ENCODE measurements around the gene NEU3. TPM values are rescaled to one million over a fixed set of nuclear protein-coding genes. Genes with fewer than 3 reads are reported as not detected.

NEU3 gene
- total RNA-seq, 1 experiment from 2014 or later: 12.5 TPM

DNA sequence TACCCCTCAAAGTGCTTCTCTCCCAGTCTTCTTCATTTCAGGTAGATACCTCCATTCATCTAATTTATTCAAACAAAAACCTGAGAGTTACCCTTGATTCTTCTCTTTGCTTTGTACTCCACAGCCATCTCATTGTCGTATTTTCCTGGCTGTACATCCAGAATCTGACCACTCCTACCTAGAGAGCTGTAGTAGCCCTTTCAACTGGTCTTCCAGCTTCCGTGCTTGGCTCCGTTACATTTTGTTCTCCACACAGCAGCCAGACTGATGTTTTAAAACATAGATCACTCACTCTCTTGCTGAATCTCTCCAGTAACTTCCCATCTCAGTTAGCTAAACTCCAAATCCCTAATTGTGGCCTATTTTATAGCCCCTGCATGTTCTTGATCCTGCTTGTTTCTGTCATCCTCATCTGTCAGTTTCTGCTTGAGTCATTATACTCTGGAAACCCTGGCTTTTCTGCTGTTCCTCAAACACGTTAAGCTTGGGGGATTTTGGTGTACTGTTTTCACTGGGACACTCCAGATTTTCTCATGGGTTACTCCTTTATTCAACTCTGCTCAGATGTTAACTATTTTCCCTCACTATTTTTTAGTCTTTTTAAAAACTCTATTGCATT lies 32.2 kb upstream of the NEU3 start:
- no TSS peak for BruUV-seq (replicated peaks)
- H3K4me1 ChIP-seq (ENCODE audit: control insufficient read depth in 1 of 2, insufficient read depth in 2 of 2, low read length in 2 of 2): no peaks in the 10 kb centered on the region
- CTCF ChIA-PET: no interaction called here
- TF ChIP-seq YY1 (IDR thresholded peaks at IDR 0.05; ENCODE audit: extremely low read depth, insufficient replicate concordance, low read depth, low read length) (no peak), RAD21 (IDR thresholded peaks at IDR 0.05; ENCODE audit: low read depth) (no peak), EZH2phosphoT487 (IDR thresholded peaks at IDR 0.05; ENCODE audit: borderline replicate concordance) (no peak), FOSL1 (IDR thresholded peaks at IDR 0.05; ENCODE audit: low read depth) (no peak), POLR2A (IDR thresholded peaks at IDR 0.05; ENCODE audit: borderline replicate concordance, extremely low read depth, insufficient read depth, insufficient read length) (no peak), JUND (IDR thresholded peaks at IDR 0.05) (no peak), CBX3 (IDR thresholded peaks at IDR 0.05; ENCODE audit: low read depth) (no peak), EGR1 (IDR thresholded peaks at IDR 0.05; ENCODE audit: low read depth) (no peak), POLR2AphosphoS5 (IDR thresholded peaks at IDR 0.05; ENCODE audit: low read depth, low read length) (no peak), CEBPB (IDR thresholded peaks at IDR 0.05; ENCODE audit: low read depth) (no peak), SIN3A (IDR thresholded peaks at IDR 0.05; ENCODE audit: low read depth) (no peak), TCF7L2 (IDR thresholded peaks at IDR 0.05; ENCODE audit: borderline replicate concordance, extremely low read depth, insufficient read depth, insufficient read length) (no peak), ZNF274 (IDR thresholded peaks at IDR 0.05; ENCODE audit: low read depth, low read length) (no peak), SRF (IDR thresholded peaks at IDR 0.05; ENCODE audit: low read depth) (no peak), SP1 (IDR thresholded peaks at IDR 0.05; ENCODE audit: low read depth) (no peak)
- TF ChIP-seq, protein P1, sequence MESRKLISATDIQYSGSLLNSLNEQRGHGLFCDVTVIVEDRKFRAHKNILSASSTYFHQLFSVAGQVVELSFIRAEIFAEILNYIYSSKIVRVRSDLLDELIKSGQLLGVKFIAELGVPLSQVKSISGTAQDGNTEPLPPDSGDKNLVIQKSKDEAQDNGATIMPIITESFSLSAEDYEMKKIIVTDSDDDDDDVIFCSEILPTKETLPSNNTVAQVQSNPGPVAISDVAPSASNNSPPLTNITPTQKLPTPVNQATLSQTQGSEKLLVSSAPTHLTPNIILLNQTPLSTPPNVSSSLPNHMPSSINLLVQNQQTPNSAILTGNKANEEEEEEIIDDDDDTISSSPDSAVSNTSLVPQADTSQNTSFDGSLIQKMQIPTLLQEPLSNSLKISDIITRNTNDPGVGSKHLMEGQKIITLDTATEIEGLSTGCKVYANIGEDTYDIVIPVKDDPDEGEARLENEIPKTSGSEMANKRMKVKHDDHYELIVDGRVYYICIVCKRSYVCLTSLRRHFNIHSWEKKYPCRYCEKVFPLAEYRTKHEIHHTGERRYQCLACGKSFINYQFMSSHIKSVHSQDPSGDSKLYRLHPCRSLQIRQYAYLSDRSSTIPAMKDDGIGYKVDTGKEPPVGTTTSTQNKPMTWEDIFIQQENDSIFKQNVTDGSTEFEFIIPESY (IDR thresholded peaks at IDR 0.05; ENCODE audit: extremely low read depth, insufficient replicate concordance, low read length): no peak
- TF ChIP-seq, protein P2, sequence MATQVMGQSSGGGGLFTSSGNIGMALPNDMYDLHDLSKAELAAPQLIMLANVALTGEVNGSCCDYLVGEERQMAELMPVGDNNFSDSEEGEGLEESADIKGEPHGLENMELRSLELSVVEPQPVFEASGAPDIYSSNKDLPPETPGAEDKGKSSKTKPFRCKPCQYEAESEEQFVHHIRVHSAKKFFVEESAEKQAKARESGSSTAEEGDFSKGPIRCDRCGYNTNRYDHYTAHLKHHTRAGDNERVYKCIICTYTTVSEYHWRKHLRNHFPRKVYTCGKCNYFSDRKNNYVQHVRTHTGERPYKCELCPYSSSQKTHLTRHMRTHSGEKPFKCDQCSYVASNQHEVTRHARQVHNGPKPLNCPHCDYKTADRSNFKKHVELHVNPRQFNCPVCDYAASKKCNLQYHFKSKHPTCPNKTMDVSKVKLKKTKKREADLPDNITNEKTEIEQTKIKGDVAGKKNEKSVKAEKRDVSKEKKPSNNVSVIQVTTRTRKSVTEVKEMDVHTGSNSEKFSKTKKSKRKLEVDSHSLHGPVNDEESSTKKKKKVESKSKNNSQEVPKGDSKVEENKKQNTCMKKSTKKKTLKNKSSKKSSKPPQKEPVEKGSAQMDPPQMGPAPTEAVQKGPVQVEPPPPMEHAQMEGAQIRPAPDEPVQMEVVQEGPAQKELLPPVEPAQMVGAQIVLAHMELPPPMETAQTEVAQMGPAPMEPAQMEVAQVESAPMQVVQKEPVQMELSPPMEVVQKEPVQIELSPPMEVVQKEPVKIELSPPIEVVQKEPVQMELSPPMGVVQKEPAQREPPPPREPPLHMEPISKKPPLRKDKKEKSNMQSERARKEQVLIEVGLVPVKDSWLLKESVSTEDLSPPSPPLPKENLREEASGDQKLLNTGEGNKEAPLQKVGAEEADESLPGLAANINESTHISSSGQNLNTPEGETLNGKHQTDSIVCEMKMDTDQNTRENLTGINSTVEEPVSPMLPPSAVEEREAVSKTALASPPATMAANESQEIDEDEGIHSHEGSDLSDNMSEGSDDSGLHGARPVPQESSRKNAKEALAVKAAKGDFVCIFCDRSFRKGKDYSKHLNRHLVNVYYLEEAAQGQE (IDR thresholded peaks at IDR 0.05; ENCODE audit: low read depth): no peak
- TF ChIP-seq, protein P3, sequence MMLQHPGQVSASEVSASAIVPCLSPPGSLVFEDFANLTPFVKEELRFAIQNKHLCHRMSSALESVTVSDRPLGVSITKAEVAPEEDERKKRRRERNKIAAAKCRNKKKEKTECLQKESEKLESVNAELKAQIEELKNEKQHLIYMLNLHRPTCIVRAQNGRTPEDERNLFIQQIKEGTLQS (IDR thresholded peaks at IDR 0.05): no peak
- ATAC-seq (no peak), DNase-seq (ENCODE audit: low read depth, low spot score) (no peak)
- POLR2A ChIA-PET: no interaction called here
- H3K79me2 ChIP-seq (ENCODE audit: insufficient read depth, low read length): peaks cover 99% of the 10 kb centered on the region
- H2AFZ ChIP-seq (ENCODE audit: low read depth, low read length, poor library complexity, severe bottlenecking): no peak overlapping the region
- H3K9ac ChIP-seq (ENCODE audit: low read length): no peak overlapping the region
- H3K27me3 ChIP-seq (ENCODE audit: insufficient read depth, low read length): no peaks in the 10 kb centered on the region
- H3K4me2 ChIP-seq (ENCODE audit: low read length): no peak overlapping the region
- H4K20me1 ChIP-seq (ENCODE audit: insufficient read depth): peaks cover 14% of the 10 kb centered on the region; the same call in 1 of the 2 replicates
- 0 out of 2 replicates have a peak, but pooled peaks cover 3% of the 10 kb centered on the region for H3K9me2 ChIP-seq (ENCODE audit: insufficient read depth)
- intact Hi-C loops (cut with micrococcal nuclease): no loop called here
- 0 out of 4 replicates have a peak, but pooled peaks cover 0 to 4% of the 10 kb centered on the region in 2 experiments for H3K9me3 ChIP-seq (ENCODE audit: control insufficient read depth in 1 of 2, insufficient read depth in 1 of 2, low read depth in 1 of 2, low read length in 2 of 2)
- H3K27ac ChIP-seq (ENCODE audit: low read depth, low read length): no peak overlapping the region
- H3K36me3 ChIP-seq (ENCODE audit: control insufficient read depth in 1 of 2, insufficient read depth in 2 of 2, low read length in 2 of 2): peaks cover 0 to 13% of the 10 kb centered on the region in 2 experiments; a peak in 2 of 4 replicates
- RAD21 ChIA-PET (ENCODE audit: low non-redundant PET in 1 of 2, low total read pairs in 2 of 2, uncharacterized antibody in 2 of 2, unreplicated experiment in 2 of 2): no interaction called here
- no peak overlapping the region for H3K4me3 ChIP-seq (replicated peaks in 1 of 2; ENCODE audit: low read depth in 1 of 2, low read length in 2 of 2)
